ENCODE measurements around the gene TICRR. TPM values are rescaled to one million over a fixed set of nuclear protein-coding genes. Genes with fewer than 3 reads are reported as not detected.

The TICRR gene
- total RNA-seq, 2 donors from 2014 or later: under 0.01 TPM; not detected in 1

DNA sequence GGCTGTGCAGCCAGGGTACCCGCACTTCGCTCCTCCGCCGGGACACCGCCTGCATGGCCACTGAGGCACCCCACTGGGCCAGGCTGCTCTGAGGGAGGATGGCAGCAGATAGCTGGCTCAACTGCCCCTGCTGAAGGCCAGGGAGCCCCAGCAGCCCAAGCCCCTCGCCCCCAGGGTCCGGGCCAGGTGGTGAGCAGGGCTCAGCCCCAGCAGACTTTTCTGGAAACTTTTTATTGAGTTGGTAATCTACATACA is 92.4 kb downstream of the TICRR start:
- H3K4me1 ChIP-seq: peaks cover 14% of the 10 kb centered on the region
- H3K9me3 ChIP-seq: no peaks in the 10 kb centered on the region
- H3K27ac ChIP-seq: no peak overlapping the region
- WGBS, 2 donors: 90 to 99% methylated on average over 7 of the region's 7 CpGs
- intact Hi-C loops (cut with DNase I): no loop called here
- no peaks in the 10 kb centered on the region for H3K36me3 ChIP-seq (replicated peaks in 1 of 2; ENCODE audit: insufficient read depth in 1 of 2, low read depth in 2 of 2)
- no peak for DNase-seq
- no peaks in the 10 kb centered on the region for H3K27me3 ChIP-seq
- H3K4me3 ChIP-seq: no peak overlapping the region
- TF ChIP-seq, protein P1, sequence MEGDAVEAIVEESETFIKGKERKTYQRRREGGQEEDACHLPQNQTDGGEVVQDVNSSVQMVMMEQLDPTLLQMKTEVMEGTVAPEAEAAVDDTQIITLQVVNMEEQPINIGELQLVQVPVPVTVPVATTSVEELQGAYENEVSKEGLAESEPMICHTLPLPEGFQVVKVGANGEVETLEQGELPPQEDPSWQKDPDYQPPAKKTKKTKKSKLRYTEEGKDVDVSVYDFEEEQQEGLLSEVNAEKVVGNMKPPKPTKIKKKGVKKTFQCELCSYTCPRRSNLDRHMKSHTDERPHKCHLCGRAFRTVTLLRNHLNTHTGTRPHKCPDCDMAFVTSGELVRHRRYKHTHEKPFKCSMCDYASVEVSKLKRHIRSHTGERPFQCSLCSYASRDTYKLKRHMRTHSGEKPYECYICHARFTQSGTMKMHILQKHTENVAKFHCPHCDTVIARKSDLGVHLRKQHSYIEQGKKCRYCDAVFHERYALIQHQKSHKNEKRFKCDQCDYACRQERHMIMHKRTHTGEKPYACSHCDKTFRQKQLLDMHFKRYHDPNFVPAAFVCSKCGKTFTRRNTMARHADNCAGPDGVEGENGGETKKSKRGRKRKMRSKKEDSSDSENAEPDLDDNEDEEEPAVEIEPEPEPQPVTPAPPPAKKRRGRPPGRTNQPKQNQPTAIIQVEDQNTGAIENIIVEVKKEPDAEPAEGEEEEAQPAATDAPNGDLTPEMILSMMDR (IDR thresholded peaks at IDR 0.05): no peak
- no peak for TF ChIP-seq POLR2A (IDR thresholded peaks at IDR 0.05)
- no peak for ATAC-seq

DNA sequence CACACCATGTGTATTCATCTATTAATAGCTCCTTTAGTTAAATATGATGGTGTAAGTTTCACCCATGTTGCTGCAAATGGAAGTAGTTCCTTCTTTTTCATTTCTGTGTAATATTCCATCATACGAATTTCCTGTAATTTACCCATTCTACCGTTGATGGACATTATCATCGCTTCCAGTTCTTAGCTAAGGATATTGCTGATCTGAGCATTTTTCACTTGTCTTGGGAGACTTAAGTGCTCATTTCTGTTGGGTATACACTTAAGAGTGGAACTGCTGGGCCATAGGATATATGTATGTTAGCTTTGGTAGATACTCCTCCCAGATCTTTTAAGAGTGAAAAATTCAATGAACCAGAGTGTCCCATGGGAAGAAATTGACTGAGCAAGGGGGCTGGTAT is 92.9 kb downstream of the TICRR start:
- DNase-seq: no peak
- Histone ChIP-seq H3K9me3 (no peaks in the 10 kb centered on the region), H3K27me3 (no peaks in the 10 kb centered on the region), H3K27ac (no peak overlapping the region), H3K4me1 (peaks cover 10% of the 10 kb centered on the region), H3K4me3 (no peak overlapping the region), H3K36me3 (replicated peaks in 1 of 2; ENCODE audit: insufficient read depth in 1 of 2, low read depth in 2 of 2) (no peaks in the 10 kb centered on the region)
- intact Hi-C loops (cut with DNase I): no loop called here
- no peak for TF ChIP-seq POLR2A (IDR thresholded peaks at IDR 0.05)
- TF ChIP-seq, protein P1 (IDR thresholded peaks at IDR 0.05): no peak
- 84 to 97% methylated on average over 3 of the region's 3 CpGs for WGBS, 2 donors
- ATAC-seq: no peak

GRCh38 chr15:89669309-89669865 is 94.1 kb downstream of the TICRR start:
- no peak for ATAC-seq
- no peaks in the 10 kb centered on the region for H3K36me3 ChIP-seq (replicated peaks in 1 of 2; ENCODE audit: insufficient read depth in 1 of 2, low read depth in 2 of 2)
- H3K9me3 ChIP-seq: no peaks in the 10 kb centered on the region
- H3K27ac ChIP-seq: no peak overlapping the region
- intact Hi-C loops (cut with DNase I): no loop called here
- H3K27me3 ChIP-seq: no peaks in the 10 kb centered on the region
- peaks cover 8% of the 10 kb centered on the region for H3K4me1 ChIP-seq
- WGBS, 2 donors: 65 to 83% methylated on average over 6 to 9 of the region's 9 CpGs
- DNase-seq: no peak
- H3K4me3 ChIP-seq: no peak overlapping the region
- TF ChIP-seq, protein P1 (IDR thresholded peaks at IDR 0.05): no peak
- no peak for TF ChIP-seq POLR2A (IDR thresholded peaks at IDR 0.05)

DNA sequence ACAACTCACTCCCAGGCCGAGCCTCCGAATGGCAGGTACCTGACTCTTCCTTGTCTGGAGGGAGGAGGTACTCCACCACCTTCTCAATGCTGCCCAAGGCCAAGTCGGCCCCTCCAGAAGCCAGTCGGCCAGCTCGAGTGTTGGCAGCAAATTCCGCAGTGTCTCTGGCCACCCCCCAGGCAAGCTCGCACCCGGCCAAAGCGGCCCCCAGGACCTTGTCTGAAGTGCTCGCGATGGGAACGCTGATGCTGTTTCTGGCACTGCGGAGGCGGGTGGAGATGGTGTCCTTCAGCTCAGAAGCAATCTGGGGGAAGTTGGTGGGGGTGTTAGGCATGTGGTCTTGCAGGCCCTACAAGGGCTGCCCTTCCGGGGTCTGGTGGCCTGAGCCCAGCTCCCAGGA is 94.7 kb downstream of the TICRR start:
- Histone ChIP-seq H3K27ac (no peak overlapping the region), H3K9me3 (no peaks in the 10 kb centered on the region), H3K36me3 (replicated peaks in 1 of 2; ENCODE audit: insufficient read depth in 1 of 2, low read depth in 2 of 2) (no peaks in the 10 kb centered on the region), H3K4me3 (no peak overlapping the region), H3K4me1 (peaks cover 6% of the 10 kb centered on the region), H3K27me3 (no peaks in the 10 kb centered on the region)
- WGBS, 2 donors: 89% methylated on average over 15 of the region's 15 CpGs; no CpG with 5 or more reads in 1 of the 2 donors
- no peak for ATAC-seq
- TF ChIP-seq POLR2A (IDR thresholded peaks at IDR 0.05): no peak
- no peak for DNase-seq
- intact Hi-C loops (cut with DNase I): no loop called here

GRCh38 chr15:89670971-89671560 is 95.8 kb downstream of the TICRR start:
- 85 to 92% methylated on average over 5 to 11 of the region's 12 CpGs for WGBS, 2 donors
- no peak for TF ChIP-seq POLR2A (IDR thresholded peaks at IDR 0.05)
- TF ChIP-seq, protein P1 (IDR thresholded peaks at IDR 0.05): no peak
- no peak overlapping the region for H3K4me3 ChIP-seq
- H3K27ac ChIP-seq: no peak overlapping the region
- peaks cover under 1% of the 10 kb centered on the region for H3K4me1 ChIP-seq
- H3K36me3 ChIP-seq (replicated peaks in 1 of 2; ENCODE audit: insufficient read depth in 1 of 2, low read depth in 2 of 2): no peaks in the 10 kb centered on the region
- H3K9me3 ChIP-seq: no peaks in the 10 kb centered on the region
- H3K27me3 ChIP-seq: no peaks in the 10 kb centered on the region
- intact Hi-C loops (cut with DNase I): no loop called here
- ATAC-seq: no peak
- DNase-seq: no peak
